OCI-LY1 (cell line): ENCODE measurements around the gene PCDHA4.

ENCODE experiments used
- H2AFZ ChIP-seq: fragments of 200-600 bp; sonication (generic), shearing (Covaris generic); 2 replicates; pipeline ENCODE4 v1.6.0; 2014; ENCODE audit warnings: antibody characterized with exemption, mild to moderate bottlenecking, low read length
- H3F3A ChIP-seq: fragments of 200-600 bp; sonication (generic), shearing (Covaris generic); 2 replicates; pipeline ENCODE4 v1.6.0; 2014; ENCODE audit warnings: mild to moderate bottlenecking, antibody characterized with exemption, low read length, moderate library complexity; ENCODE audit not compliant: insufficient read depth
- H3K27ac ChIP-seq: fragments of 200-600 bp; sonication (generic); 2 replicates; pipeline ENCODE4 v1.5.1; 2014; ENCODE audit warnings: low read length, mixed run types, mild to moderate bottlenecking, low read depth; ENCODE audit not compliant: poor library complexity, severe bottlenecking
- H3K27me3 ChIP-seq: fragments of 200-600 bp; sonication (generic); 2 replicates; pipeline ENCODE4 v1.6.0; 2014; ENCODE audit warnings: antibody characterized with exemption, mild to moderate bottlenecking, low read length, moderate library complexity; ENCODE audit not compliant: insufficient read depth
- H3K36me3 ChIP-seq: fragments of 200-600 bp; sonication (generic); 2 replicates; pipeline ENCODE4 v1.6.1; 2014; ENCODE audit warnings: mild to moderate bottlenecking, antibody characterized with exemption, low read length, moderate library complexity, mixed read lengths; ENCODE audit not compliant: insufficient read depth
- H3K4me1 ChIP-seq: fragments of 200-600 bp; sonication (generic); 2 replicates; pipeline ENCODE4 v1.5.1; 2014; ENCODE audit warnings: mild to moderate bottlenecking, low read length, moderate library complexity; ENCODE audit not compliant: insufficient read depth, severe bottlenecking
- H3K4me2 ChIP-seq: fragments of 200-600 bp; sonication (generic), shearing (Covaris generic); 2 replicates; pipeline ENCODE4 v1.6.1; 2014; ENCODE audit warnings: low read length
- H3K4me3 ChIP-seq: fragments of 200-600 bp; sonication (generic); 2 replicates; pipeline ENCODE4 v1.5.1; 2014; ENCODE audit warnings: low read length, low read depth, mild to moderate bottlenecking, mixed read lengths; ENCODE audit not compliant: poor library complexity, severe bottlenecking
- H3K79me2 ChIP-seq: fragments of 200-600 bp; shearing (Covaris generic); 2 replicates; pipeline ENCODE4 v1.6.1; 2016; ENCODE audit warnings: mixed run types, low read length, mixed read lengths; ENCODE audit not compliant: insufficient read depth
- H3K9ac ChIP-seq: fragments of 200-600 bp; sonication (generic), shearing (Covaris generic); 2 replicates; pipeline ENCODE4 v1.6.1; 2014; ENCODE audit warnings: mild to moderate bottlenecking, low read length, mixed read lengths
- H3K9me2 ChIP-seq: fragments of 200-600 bp; sonication (generic), shearing (Covaris generic); 2 replicates; pipeline ENCODE4 v1.6.1; 2014; ENCODE audit warnings: low read depth, mild to moderate bottlenecking, low read length, mixed read lengths
- H3K9me3 ChIP-seq: fragments of 200-600 bp; shearing (Covaris generic); 2 replicates; pipeline ENCODE4 v1.6.1; 2014; ENCODE audit warnings: low read length, mixed read lengths
- H4K20me1 ChIP-seq: fragments of 200-600 bp; sonication (generic), shearing (Covaris generic); 2 replicates; pipeline ENCODE4 v1.6.0; 2016; ENCODE audit warnings: mild to moderate bottlenecking, low read length; ENCODE audit not compliant: insufficient read depth
- CTCF ChIP-seq: fragments of 200-600 bp; sonication (generic), shearing (Covaris generic); IDR thresholded peaks from 2 replicates; pipeline ENCODE4 v1.5.1; 2017; ENCODE audit warnings: mild to moderate bottlenecking, antibody characterized with exemption, low read length, moderate library complexity, mixed read lengths
- EZH2 ChIP-seq: fragments of 200-600 bp; sonication (generic), shearing (Covaris generic); IDR thresholded peaks from 2 replicates; pipeline ENCODE4 v1.8.0; 2017; ENCODE audit warnings: borderline replicate concordance, mixed run types, mild to moderate bottlenecking, antibody characterized with exemption, low read length, moderate library complexity, mixed read lengths

The PCDHA4 gene

GRCh38 chr5:140806834-140807775 lies at the start of gene PCDHA4:
Gene PCDHA4, plus strand, starts transcription at chr5:140807068.
- Histone ChIP-seq H3K4me1 (no peaks in the 10 kb centered on the region), H3F3A (no peaks in the 10 kb centered on the region), H3K4me3 (no peak within 1 kb of the TSS), H2AFZ (no peak within 1 kb of the TSS), H3K36me3 (no peaks in the 10 kb centered on the region), H4K20me1 (no peaks in the 10 kb centered on the region), H3K9me3 (no peaks in the 10 kb centered on the region), H3K27me3 (no peaks in the 10 kb centered on the region), H3K79me2 (no peaks in the 10 kb centered on the region), H3K4me2 (no peak within 1 kb of the TSS), H3K9me2 (no peaks in the 10 kb centered on the region), H3K9ac (no peak within 1 kb of the TSS), H3K27ac (no peak within 1 kb of the TSS)
- peak; percentile 27; the same call in 1 of the 2 replicates for TF ChIP-seq CTCF
- no peak for TF ChIP-seq EZH2

- Histone ChIP-seq H3K9ac (no peak overlapping the region), H3K27me3 (no peaks in the 10 kb centered on the region), H4K20me1 (no peaks in the 10 kb centered on the region), H3K4me3 (no peak overlapping the region), H3K9me2 (no peaks in the 10 kb centered on the region), H3K36me3 (no peaks in the 10 kb centered on the region), H3F3A (no peaks in the 10 kb centered on the region), H2AFZ (no peak overlapping the region), H3K4me1 (no peaks in the 10 kb centered on the region), H3K4me2 (no peak overlapping the region), H3K79me2 (no peaks in the 10 kb centered on the region), H3K27ac (no peak overlapping the region), H3K9me3 (peaks cover 46% of the 10 kb centered on the region)
- TF ChIP-seq CTCF: no peak
- TF ChIP-seq EZH2: no peak
Measured at GRCh38 chr5:140764177-140764973, 42.5 kb upstream of the PCDHA4 start.

GRCh38 chr5:140767444-140767843 lies 39.4 kb upstream of the PCDHA4 start:
- H3K27ac ChIP-seq: no peak overlapping the region
- TF ChIP-seq CTCF (no peak), EZH2 (no peak)
- no peaks in the 10 kb centered on the region for H3K27me3 ChIP-seq
- no peaks in the 10 kb centered on the region for H3K36me3 ChIP-seq
- H3K79me2 ChIP-seq: no peaks in the 10 kb centered on the region
- peaks cover 60% of the 10 kb centered on the region for H3K9me3 ChIP-seq
- no peaks in the 10 kb centered on the region for H4K20me1 ChIP-seq
- H3K4me2 ChIP-seq: no peak overlapping the region
- H3K4me3 ChIP-seq: no peak overlapping the region
- H3K9ac ChIP-seq: no peak overlapping the region
- no peaks in the 10 kb centered on the region for H3F3A ChIP-seq
- no peak overlapping the region for H2AFZ ChIP-seq
- H3K4me1 ChIP-seq: no peaks in the 10 kb centered on the region
- no peaks in the 10 kb centered on the region for H3K9me2 ChIP-seq
